ENCODE measurements around the gene ABCC8.

DNA sequence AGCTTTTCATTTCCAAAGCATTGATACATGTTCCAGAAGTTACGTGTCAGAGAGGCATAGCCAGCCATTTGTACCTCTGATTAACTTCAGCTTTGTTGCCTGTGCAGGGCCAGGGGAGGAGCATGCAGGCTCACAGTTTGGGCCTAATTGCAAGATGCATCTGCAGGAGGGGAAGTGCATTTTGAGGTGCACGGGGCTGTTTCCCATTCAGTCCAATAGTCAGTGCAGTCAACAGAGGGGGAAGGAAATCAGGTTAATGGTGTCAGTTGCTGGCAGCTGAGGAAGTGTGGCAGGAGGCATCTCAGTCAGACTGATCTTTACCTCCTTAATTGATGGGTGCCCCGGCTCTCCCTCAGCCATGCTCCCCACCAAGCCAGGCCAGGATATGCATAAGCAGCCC lies 39.3 kb downstream of the ABCC8 start:
- TF ChIP-seq, protein P1, sequence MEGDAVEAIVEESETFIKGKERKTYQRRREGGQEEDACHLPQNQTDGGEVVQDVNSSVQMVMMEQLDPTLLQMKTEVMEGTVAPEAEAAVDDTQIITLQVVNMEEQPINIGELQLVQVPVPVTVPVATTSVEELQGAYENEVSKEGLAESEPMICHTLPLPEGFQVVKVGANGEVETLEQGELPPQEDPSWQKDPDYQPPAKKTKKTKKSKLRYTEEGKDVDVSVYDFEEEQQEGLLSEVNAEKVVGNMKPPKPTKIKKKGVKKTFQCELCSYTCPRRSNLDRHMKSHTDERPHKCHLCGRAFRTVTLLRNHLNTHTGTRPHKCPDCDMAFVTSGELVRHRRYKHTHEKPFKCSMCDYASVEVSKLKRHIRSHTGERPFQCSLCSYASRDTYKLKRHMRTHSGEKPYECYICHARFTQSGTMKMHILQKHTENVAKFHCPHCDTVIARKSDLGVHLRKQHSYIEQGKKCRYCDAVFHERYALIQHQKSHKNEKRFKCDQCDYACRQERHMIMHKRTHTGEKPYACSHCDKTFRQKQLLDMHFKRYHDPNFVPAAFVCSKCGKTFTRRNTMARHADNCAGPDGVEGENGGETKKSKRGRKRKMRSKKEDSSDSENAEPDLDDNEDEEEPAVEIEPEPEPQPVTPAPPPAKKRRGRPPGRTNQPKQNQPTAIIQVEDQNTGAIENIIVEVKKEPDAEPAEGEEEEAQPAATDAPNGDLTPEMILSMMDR (conservative IDR thresholded peaks at IDR 0.05; ENCODE audit: low read depth, low read length): no peak
- no peak for TF ChIP-seq EZH2 (IDR thresholded peaks at IDR 0.05; ENCODE audit: borderline replicate concordance, low read depth, low read length, poor library complexity, severe bottlenecking)
